NCI-H510A (cell line): ENCODE results near the gene GSTT2B.
"Not testable (repeated sequence)": the region's sequence is repeated elsewhere in the genome, so short reads cannot be mapped to it uniquely, and the experiment has no call there.

Source experiments
- DNase-seq: peaks from one replicate; lab custom pipeline; 2025; lab: John Stamatoyannopoulos, UW

The GSTT2B gene

DNA sequence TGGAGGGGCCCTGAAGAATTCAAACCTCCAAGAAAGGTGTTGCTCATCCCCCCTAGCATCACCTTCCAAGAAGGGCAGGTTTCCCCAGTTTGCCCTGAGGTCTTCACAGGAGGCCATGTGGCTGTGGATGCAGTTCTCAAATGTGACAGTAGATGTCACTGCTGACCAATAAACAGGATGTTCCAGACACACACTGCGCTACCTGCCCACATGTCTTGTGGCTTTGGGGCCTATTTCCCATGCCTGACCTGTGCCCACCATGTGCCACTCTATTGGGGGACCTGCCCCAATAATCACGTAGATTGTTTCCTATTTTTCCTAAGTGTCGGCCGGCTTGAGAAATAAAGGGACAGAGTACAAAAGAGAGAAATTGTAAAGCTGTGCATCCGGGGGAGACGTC lies 23.4 kb upstream of the GSTT2B start:
- DNase-seq, result no peak

- DNase-seq, result not testable (repeated sequence)
Measured at GRCh38 chr22:23980567-23980966, 19.6 kb upstream of the GSTT2B start.

GRCh38 chr22:23979557-23980240 lies 18.7 kb upstream of the GSTT2B start, which contains the start of gene GSTT2:
GSTT2 (plus strand) TSS chr22:23980134.
- DNase-seq, result not testable (repeated sequence)

- not testable (repeated sequence) for DNase-seq
Measured at GRCh38 chr22:23977304-23977703, 16.3 kb upstream of the GSTT2B start.

DNA sequence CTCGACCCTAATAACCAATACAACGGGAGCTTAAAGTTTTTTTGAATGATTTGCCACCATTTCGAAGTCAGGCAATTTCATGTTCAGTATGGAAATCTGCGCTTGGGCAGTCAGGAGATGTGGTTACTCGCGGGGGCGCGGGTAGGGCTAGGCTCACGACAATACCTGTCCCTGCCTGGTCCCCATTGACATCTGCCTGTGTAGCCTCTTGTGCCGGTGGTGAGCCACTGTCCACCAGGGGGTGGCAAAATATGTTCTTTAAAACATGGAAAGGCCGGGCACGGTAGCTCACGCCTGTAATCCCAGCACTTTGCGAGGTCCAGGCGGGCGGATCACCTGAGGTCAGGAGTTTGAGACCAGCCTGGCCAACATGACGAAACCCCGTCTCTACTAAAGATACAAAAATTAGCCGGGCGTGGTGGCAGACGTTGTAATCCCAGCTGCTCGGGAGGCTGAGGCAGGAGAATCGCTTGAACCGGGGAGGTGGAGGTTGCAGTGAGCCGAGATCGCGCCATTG lies 13.9 kb upstream of the GSTT2B start:
- not testable (repeated sequence) for DNase-seq

- DNase-seq, result not testable (repeated sequence)
Measured at GRCh38 chr22:23974345-23974744, 13.3 kb upstream of the GSTT2B start, which contains the start of gene DDT. DDT (minus strand) TSS chr22:23974441; CDS start chr22:23974414, 27 bp downstream.

- DNase-seq, result not testable (repeated sequence)
Measured at GRCh38 chr22:23971927-23972326, 10.9 kb upstream of the GSTT2B start.

GRCh38 chr22:23970816-23971486 lies 10.0 kb upstream of the GSTT2B start:
- DNase-seq, result no peak

DNA sequence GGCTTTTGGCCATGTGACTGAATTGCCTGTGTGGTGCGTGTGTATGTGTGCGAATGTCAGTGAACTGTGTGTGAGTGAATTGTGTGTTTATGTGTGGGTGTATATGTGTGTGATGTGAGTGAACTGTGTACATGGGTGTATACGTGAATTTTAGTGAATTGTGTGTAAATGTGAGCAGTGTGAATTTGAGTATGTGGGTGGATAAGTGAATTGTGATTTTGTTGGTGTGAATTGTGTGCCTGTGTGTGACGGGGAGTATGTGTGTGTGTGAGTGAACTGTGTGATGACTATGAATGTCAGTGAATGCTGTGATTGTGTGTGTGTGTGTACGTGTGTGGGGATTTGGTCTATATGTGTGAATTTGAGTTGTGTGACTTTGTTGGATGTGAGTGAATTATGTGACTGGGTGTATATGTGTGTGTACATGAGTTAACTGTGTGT lies 9.2 kb upstream of the GSTT2B start:
- DNase-seq, result no peak

GRCh38 chr22:23969071-23969470 lies 8.1 kb upstream of the GSTT2B start:
- DNase-seq, result no peak

DNA sequence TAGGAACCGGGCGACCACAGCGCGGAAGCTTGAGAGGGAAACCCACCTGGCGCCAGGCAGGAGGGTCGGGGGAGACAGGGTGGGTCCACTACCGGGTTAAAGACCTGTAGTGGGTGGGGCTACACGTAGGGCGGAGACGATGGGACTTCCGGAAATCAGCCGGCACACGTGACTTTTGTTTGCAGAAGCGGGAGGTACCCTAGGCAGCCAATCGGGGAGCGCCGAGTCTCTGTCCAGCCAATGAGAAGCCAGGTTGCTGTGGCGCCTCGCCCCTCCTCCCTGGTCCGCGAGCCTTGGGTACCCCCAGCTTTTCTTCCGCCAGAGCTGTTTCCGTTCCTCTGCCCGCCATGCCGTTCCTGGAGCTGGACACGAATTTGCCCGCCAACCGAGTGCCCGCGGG lies 5.6 kb upstream of the GSTT2B start, which contains the start of gene DDTL:
Gene DDTL (plus strand): TSS at position 321 of the 400 bp plus-strand sequence. CDS start 27 bp downstream, at position 348.
- not testable (repeated sequence) for DNase-seq

- DNase-seq, result not testable (repeated sequence)
Measured at GRCh38 chr22:23966094-23966493, 5.1 kb upstream of the GSTT2B start.

- not testable (repeated sequence) for DNase-seq
Measured at GRCh38 chr22:23956301-23956900, 4.6 kb downstream of the GSTT2B start.

DNA sequence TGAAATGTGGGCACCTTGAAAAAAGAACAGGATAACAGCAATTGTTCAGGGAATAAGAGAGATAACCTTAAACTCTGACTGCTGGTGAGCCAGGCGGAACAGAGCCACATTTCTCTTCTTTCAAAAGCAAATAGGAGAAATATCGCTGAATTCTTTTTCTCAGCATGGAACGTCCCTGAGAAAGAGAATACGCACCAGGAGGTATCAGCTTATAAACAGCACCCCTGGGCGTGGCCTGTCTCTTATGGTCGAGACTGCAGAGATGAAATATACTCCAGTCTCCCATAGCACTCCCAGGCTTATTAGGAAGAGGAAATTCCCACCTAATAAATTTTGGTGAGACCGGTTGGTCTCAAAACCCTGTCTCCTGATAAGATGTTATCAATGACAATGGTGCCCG lies 5.1 kb downstream of the GSTT2B start:
- not testable (repeated sequence) for DNase-seq

DNA sequence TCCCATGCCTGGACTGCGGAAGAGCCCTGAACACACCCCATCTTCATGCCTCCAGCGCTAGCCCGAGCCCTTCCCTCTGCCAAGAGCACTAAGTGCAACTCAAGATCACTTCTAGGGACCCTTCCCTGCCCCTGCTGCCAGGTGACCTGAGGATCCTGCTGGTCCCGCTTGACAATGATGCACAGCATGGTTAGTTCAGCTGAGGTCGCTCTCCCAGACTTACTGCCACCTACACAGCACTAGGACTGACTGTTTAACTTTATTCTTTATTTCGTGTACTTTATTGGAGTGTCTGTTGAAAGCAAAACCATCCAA lies 6.0 kb downstream of the GSTT2B start:
- not testable (repeated sequence) for DNase-seq

DNA sequence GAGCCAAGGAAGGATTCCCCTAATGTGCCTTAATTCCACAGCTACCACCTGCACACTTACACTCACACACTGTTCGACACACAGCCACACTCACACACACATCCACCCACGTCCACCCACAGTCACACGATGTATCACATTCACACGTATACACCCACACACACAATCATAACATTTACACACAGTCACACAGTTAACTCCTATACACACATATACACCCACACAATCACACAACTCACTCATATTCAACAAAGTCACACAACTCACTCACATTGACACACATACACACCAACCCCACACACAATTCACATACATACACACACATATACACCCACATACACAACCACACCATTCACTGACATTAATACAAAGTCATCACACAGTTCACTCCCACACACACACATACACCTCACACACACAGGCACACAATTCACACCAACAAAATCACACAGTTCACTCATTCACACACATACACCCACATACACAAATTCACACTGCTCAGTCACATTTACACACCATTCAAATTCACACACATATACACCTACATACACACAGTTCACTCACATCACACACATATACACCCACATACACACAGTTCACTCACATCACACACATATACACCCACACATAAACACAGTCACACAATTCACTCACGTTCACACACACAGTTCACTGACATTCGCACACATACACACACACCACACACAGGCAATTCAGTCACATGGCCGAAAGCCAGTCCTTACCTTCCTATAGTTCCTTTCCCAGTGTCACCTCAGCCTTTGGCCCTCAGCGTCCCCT lies 6.6 kb downstream of the GSTT2B start:
- DNase-seq, result not testable (repeated sequence)

DNA sequence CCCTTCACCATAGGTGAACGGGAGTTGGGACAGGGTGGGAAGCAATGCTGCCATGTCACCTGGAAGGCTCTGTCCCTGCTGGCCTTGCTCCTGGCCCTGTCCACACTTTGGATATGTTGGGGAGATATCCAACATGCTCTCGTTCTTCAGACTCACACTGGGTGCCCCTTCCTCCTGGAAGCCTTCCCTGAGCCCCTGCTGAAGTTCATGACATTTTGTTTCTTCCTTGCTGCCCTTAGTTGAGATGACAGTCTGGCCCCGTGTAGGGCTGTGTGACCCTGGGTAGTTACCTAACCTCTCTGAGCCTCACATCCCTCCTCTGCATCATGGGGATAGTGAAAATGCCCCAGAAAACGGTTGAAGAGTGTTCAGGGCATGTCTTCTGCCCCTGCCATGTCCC lies 7.5 kb downstream of the GSTT2B start:
- DNase-seq, result not testable (repeated sequence)

- DNase-seq, result not testable (repeated sequence)
Measured at GRCh38 chr22:23952794-23953405, 8.1 kb downstream of the GSTT2B start.

- DNase-seq, result not testable (repeated sequence)
Measured at GRCh38 chr22:23951383-23951782, 9.6 kb downstream of the GSTT2B start.

DNA sequence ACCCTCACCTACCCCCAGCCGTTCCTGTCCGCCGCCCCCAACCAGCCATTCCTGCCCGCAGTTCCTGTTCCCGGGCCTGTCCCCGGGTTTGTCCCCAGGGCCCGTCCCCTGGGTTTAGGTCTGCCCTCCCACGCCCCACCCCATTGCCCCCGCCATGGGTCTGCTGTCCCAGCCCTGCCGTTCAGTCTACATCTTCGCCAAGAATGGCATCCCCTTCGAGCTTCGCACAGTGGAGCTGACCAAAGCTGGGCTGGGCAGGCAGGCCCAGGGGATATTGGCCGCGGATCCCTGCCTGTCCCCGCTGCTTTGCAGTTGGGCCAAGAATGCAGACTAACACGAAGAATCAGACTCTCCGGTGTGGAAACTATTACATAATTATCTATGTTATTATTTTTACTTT lies 11.2 kb downstream of the GSTT2B start:
- not testable (repeated sequence) for DNase-seq

GRCh38 chr22:23947391-23947790 lies 13.6 kb downstream of the GSTT2B start:
- DNase-seq, result not testable (repeated sequence)
